8988T (cell line): ENCODE results near the gene KRTAP10-4.
"Not testable (repeated sequence)": the region's sequence is repeated elsewhere in the genome, so short reads cannot be mapped to it uniquely, and the experiment has no call there.

Experiments used
- DNase-seq: peaks from one replicate; pipeline ENCODE4 v3.0.0; 2011

KRTAP10-4 gene, protein sequence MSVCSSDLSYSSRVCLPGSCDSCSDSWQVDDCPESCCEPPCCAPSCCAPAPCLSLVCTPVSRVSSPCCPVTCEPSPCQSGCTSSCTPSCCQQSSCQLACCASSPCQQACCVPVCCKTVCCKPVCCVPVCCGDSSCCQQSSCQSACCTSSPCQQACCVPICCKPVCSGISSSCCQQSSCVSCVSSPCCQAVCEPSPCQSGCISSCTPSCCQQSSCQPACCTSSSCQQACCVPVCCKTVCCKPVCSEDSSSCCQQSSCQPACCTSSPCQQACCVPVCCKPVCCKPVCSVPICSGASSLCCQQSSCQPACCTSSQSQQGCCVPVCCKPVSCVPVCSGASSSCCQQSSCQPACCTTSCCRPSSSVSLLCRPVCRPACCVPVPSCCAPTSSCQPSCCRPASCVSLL

GRCh38 chr21:44573630-44574456, at the start of gene KRTAP10-4:
Gene KRTAP10-4, plus strand, starts transcription at chr21:44573729. Its CDS starts 30 bp downstream, at chr21:44573759.
- DNase-seq: not testable (repeated sequence)

DNA sequence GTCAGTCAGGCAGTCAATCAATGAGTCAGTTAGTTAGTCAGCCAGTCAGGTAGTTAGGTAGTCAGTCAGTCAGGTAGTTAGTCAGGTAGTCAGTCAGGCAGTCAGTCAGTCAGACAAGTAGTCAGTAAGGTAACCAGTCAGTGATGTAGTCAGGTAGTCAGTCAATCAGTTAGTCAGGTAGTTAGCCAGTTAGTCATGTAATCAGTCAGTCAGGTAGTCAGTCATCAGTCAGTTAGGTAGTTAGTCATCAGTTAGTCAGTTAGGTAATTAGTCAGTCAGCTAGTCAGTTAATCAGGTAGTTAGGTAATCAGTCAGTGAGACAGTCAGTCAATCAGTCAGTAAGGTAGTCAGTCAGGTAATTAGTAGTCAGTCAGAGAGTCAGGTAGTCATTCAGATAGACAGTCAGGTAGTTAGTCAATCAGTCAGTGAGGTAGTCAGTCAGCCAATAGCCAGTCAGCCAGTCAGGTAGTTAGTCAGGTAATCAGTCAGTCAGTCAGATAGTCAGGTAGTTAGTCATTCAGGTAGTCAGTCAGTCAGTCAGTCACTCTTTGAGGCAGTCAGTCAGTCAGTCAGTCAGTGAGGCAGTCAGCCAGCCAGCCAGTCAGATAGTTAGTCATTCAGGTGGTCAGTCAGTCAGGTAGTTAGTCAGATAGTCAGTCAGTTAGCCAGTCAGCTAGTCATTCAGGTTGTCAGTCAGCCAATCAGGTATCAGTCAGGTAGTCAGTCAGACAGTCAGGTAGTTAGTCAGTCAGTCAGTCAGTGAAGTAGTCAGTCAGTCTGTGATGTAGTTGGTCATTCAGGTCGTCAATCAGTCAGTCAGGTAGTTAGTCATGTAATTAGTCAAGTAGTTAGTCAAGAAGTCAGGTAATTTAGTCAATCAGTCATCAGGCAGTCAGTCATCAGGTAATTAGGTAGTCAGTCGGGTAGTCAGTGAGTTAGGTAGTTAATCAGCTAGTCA, 48.8 kb upstream of the KRTAP10-4 start:
- DNase-seq: no peak

GRCh38 chr21:44525391-44526095, 48.0 kb upstream of the KRTAP10-4 start:
- DNase-seq: no peak

DNA sequence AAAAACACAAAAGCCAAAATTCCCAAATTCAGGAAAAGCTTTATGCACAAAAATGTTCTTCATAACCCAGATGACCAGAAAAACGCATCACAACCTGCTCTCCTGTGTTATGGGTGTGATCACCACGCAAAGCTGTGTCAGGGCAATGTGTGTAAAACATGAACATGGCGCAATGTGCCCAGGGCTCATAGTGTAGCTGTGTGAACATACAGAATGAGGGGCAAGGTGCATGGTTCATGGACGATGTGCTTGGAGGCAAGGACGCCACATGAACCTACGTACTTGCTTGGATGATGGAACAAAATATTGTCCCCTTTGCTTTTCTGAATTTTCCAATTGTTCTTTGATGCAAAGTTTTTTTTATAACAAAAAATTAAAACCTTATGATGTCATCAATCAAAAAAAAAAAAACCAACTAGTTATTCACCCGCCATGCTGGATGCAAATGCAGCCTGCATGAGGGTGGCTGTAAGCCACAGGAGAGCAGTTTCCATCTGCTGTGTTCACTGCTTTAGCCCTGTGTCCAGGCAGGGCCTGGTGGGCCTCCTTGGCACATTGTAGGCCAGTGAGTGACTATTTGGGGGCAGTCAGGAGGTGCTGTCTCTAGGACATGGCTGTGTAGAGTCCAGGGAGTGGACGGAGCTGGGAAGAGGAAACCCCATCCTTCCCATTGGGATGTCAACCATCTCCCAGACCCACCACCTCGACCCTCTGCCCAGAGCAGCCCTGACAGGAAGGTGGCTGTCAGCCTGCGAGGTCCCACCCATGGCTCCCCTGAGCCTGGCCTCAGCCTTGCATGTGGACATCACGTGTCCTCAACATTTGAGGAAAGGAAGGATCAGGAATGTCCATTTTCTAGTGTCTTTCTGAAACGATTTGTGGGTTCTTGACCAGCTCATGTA, 47.2 kb upstream of the KRTAP10-4 start:
- no peak for DNase-seq

- DNase-seq: no peak
Measured at GRCh38 chr21:44527156-44527982, 46.2 kb upstream of the KRTAP10-4 start.

DNA sequence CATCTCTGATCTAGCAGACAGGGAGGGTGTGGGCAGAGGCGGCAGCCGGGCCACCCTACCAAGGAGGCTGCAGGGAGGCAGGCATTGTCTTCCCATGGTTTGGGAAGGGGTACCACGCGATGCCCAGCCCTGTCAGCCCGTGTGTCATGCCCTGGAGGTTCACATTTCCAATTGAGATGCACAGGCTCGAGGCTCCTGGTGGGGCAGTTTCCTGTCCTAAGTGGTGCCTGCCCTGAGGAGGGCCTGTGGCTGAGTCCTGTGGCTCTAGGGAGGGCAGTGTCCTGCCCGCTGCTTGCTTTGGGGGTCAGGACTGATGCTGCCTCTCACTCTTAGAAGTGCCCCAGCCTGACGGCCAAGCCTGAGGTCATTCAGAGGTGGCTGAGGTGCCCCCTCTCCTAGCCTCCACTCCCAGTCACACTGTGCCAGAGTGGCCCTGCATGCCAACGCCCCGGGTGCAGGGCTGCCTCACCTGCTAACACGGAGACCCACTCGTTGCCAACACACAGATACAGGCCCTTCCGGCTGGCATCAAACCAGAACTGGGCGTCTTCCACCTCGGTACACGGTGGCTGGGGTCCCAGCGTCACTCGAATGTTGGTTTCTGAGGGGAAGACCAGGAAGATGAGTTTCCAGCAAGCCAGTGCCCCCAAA, 45.4 kb upstream of the KRTAP10-4 start:
- no peak for DNase-seq

GRCh38 chr21:44528634-44528995, 44.9 kb upstream of the KRTAP10-4 start:
- no peak for DNase-seq

DNA sequence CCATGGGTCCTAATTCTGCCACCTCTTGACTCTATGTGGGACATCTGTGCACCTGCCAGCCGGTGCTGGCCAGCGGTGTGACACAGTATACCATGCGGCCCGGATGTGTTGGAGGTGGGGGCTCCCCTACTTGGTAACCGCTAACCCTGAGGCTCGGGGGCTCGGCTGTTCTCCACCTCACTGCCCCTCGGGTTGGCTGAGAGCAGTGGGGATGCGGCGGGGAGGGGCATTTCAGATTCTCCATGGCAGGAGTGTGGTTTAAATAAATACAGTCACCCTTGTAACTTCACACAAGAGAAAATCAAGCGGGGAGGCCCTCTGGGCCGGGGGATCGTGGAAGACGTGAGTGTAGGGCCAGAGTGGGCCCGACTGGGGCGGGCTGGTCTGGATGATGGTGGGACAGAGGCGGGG, 44.5 kb upstream of the KRTAP10-4 start:
- DNase-seq: no peak

GRCh38 chr21:44529503-44530125, 43.9 kb upstream of the KRTAP10-4 start:
- no peak for DNase-seq

DNA sequence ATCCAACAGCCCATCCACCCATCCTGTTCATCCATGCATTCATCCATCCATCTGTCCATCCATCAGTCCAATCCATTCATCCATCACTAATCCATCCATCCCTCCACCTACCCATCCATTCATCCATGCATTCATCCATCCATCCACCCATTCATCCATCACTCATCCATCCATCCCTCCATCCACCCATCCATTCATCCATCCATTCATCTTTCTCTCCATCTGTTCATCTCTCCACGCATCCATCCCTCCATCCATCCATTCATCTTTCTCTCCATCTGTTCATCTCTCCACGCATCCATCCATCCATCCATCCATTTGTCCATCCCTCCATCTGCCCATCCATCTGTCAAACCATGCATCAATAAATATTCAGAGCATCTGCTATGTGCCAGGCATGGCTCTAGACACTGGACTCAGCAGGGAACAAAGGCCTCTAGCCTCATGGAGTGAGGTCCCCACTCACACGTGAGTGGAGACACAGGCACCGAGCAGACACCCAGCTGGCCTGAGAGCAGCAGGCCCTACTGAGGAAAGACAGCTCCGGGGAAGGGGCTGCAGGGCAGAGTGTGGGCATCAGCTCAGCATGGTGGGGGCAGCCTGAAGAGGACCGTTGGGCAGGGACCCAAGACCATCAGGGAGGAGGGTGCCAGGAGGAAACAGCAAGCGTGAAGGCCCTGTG, 43.2 kb upstream of the KRTAP10-4 start:
- DNase-seq: no peak

DNA sequence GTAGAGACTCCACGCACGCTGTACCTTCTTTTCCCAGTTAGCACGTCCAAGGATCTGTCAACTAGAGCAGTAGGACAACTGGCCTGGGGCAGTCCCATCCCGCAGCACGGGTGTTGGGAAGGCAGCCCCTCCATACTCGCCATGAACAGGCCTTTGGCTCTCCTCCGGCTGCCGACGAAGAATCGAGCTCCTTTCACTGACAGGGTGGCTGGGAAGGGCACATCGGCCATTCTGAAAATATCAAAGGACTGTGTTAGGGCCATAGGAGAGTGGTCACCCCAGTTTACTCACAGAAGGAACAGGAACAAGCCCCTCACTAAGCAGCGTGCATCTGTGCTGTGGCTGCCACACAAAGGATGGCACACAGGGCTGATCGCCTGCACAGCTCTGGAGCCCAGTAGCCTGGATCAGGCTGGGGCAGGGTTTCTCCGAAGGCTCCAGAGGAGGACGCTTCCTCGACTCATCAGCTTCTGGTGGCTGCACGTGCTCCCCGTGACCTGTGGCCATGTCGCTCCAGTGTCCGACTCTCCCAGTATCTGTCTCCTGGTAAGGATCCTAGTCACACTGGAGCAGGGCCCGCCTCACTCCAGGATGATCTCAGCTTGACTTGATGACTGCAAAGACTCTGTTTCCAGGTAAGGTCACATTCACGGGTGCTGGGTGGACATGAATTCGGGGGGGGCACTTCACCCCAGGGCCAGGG, 42.5 kb upstream of the KRTAP10-4 start:
- DNase-seq: no peak

- no peak for DNase-seq
Measured at GRCh38 chr21:44531606-44532564, 41.6 kb upstream of the KRTAP10-4 start.

DNA sequence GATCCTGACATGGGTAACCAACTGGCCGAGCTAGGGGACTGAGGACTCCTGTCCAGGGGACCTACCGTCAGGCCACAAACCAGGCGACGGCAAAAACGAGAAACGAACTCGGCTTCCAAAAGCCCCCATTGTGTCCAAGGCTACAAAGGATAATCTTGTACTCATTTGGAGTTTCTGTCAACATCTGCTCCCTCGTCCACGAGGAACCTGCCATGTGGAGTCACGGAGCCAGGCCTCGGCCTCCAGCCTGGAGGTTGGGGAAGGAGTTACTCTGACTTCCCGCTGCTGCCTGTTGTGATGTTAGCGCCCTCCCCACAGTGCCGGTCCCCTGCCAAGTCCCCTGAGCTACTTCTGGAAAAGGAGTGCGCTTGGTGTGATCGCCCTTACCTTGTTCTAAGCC, 40.8 kb upstream of the KRTAP10-4 start:
- no peak for DNase-seq

GRCh38 chr21:44533121-44533890, 40.2 kb upstream of the KRTAP10-4 start:
- no peak for DNase-seq

DNA sequence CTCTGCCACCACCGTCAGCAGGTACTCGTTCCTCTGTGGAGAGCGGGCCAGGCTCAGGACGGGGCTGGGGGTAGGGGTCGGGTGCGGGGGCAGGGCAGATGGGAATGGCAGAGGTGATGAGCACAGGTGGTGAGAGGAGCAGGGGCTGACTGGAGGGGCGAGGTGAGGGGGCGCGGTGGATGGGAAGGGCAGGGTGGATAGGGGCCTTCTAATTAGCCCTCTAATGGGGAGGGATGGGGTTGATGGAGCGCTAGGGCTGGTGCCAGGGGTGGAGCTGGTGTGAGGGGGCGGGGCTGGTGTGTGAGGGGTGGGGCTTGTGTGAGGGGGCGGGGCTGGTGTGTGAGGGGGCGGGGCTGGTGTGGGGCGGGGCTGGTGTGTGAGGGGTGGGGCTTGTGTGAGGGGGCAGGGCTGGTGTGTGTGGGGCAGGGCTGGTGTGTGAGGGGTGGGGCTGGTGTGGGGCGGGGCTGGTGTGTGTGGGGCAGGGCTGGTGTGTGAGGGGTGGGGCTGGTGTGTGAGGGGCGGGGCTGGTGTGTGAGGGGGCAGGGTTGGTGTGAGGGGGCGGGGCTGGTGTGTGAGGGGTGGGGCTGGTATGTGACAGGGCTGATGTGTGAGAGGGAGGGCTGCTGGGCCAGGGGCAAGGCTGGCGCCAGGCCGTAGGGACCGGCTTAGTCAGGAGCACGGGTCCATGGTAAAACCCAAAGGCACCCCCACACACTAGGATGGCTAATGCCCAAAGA, 39.5 kb upstream of the KRTAP10-4 start:
- DNase-seq: no peak
